OCI-LY1 (cell line): ENCODE data around the gene CRX.
"Not testable (repeated sequence)": the region's sequence is repeated elsewhere in the genome, so short reads cannot be mapped to it uniquely, and the experiment has no call there.

Experiments
- H2AFZ ChIP-seq: fragments of 200-600 bp; sonication (generic), shearing (Covaris generic); 2 replicates; pipeline ENCODE4 v1.6.0; 2014; ENCODE audit warnings: antibody characterized with exemption, mild to moderate bottlenecking, low read length
- H3F3A ChIP-seq: fragments of 200-600 bp; sonication (generic), shearing (Covaris generic); 2 replicates; pipeline ENCODE4 v1.6.0; 2014; ENCODE audit warnings: mild to moderate bottlenecking, antibody characterized with exemption, low read length, moderate library complexity; ENCODE audit not compliant: insufficient read depth
- H3K27ac ChIP-seq: fragments of 200-600 bp; sonication (generic); 2 replicates; pipeline ENCODE4 v1.5.1; 2014; ENCODE audit warnings: low read length, mixed run types, mild to moderate bottlenecking, low read depth; ENCODE audit not compliant: poor library complexity, severe bottlenecking
- H3K27me3 ChIP-seq: fragments of 200-600 bp; sonication (generic); 2 replicates; pipeline ENCODE4 v1.6.0; 2014; ENCODE audit warnings: antibody characterized with exemption, mild to moderate bottlenecking, low read length, moderate library complexity; ENCODE audit not compliant: insufficient read depth
- H3K36me3 ChIP-seq: fragments of 200-600 bp; sonication (generic); 2 replicates; pipeline ENCODE4 v1.6.1; 2014; ENCODE audit warnings: mild to moderate bottlenecking, antibody characterized with exemption, low read length, moderate library complexity, mixed read lengths; ENCODE audit not compliant: insufficient read depth
- H3K4me1 ChIP-seq: fragments of 200-600 bp; sonication (generic); 2 replicates; pipeline ENCODE4 v1.5.1; 2014; ENCODE audit warnings: mild to moderate bottlenecking, low read length, moderate library complexity; ENCODE audit not compliant: insufficient read depth, severe bottlenecking
- H3K4me2 ChIP-seq: fragments of 200-600 bp; sonication (generic), shearing (Covaris generic); 2 replicates; pipeline ENCODE4 v1.6.1; 2014; ENCODE audit warnings: low read length
- H3K4me3 ChIP-seq: fragments of 200-600 bp; sonication (generic); 2 replicates; pipeline ENCODE4 v1.5.1; 2014; ENCODE audit warnings: low read length, low read depth, mild to moderate bottlenecking, mixed read lengths; ENCODE audit not compliant: poor library complexity, severe bottlenecking
- H3K79me2 ChIP-seq: fragments of 200-600 bp; shearing (Covaris generic); 2 replicates; pipeline ENCODE4 v1.6.1; 2016; ENCODE audit warnings: mixed run types, low read length, mixed read lengths; ENCODE audit not compliant: insufficient read depth
- H3K9ac ChIP-seq: fragments of 200-600 bp; sonication (generic), shearing (Covaris generic); 2 replicates; pipeline ENCODE4 v1.6.1; 2014; ENCODE audit warnings: mild to moderate bottlenecking, low read length, mixed read lengths
- H3K9me2 ChIP-seq: fragments of 200-600 bp; sonication (generic), shearing (Covaris generic); 2 replicates; pipeline ENCODE4 v1.6.1; 2014; ENCODE audit warnings: low read depth, mild to moderate bottlenecking, low read length, mixed read lengths
- H3K9me3 ChIP-seq: fragments of 200-600 bp; shearing (Covaris generic); 2 replicates; pipeline ENCODE4 v1.6.1; 2014; ENCODE audit warnings: low read length, mixed read lengths
- H4K20me1 ChIP-seq: fragments of 200-600 bp; sonication (generic), shearing (Covaris generic); 2 replicates; pipeline ENCODE4 v1.6.0; 2016; ENCODE audit warnings: mild to moderate bottlenecking, low read length; ENCODE audit not compliant: insufficient read depth
- CTCF ChIP-seq: fragments of 200-600 bp; sonication (generic), shearing (Covaris generic); IDR thresholded peaks from 2 replicates; pipeline ENCODE4 v1.5.1; 2017; ENCODE audit warnings: mild to moderate bottlenecking, antibody characterized with exemption, low read length, moderate library complexity, mixed read lengths
- EZH2 ChIP-seq: fragments of 200-600 bp; sonication (generic), shearing (Covaris generic); IDR thresholded peaks from 2 replicates; pipeline ENCODE4 v1.8.0; 2017; ENCODE audit warnings: borderline replicate concordance, mixed run types, mild to moderate bottlenecking, antibody characterized with exemption, low read length, moderate library complexity, mixed read lengths

CRX gene

GRCh38 chr19:47865166-47865565 lies 43.4 kb downstream of the CRX start:
- Histone ChIP-seq H3K4me1 (no peaks in the 10 kb centered on the region), H3K9me2 (no peaks in the 10 kb centered on the region), H3K9ac (no peak overlapping the region), H3K4me2 (no peak overlapping the region), H3K27me3 (no peaks in the 10 kb centered on the region), H4K20me1 (no peaks in the 10 kb centered on the region), H3F3A (no peaks in the 10 kb centered on the region), H3K4me3 (no peak overlapping the region), H3K27ac (no peak overlapping the region), H3K36me3 (no peaks in the 10 kb centered on the region), H2AFZ (no peak overlapping the region), H3K79me2 (no peaks in the 10 kb centered on the region), H3K9me3 (no peaks in the 10 kb centered on the region)
- no peak for TF ChIP-seq EZH2
- TF ChIP-seq CTCF, result no peak

- Histone ChIP-seq H3K4me2 (no peak overlapping the region), H3K27me3 (no peaks in the 10 kb centered on the region), H3F3A (no peaks in the 10 kb centered on the region), H3K4me1 (no peaks in the 10 kb centered on the region), H3K27ac (no peak overlapping the region), H3K79me2 (no peaks in the 10 kb centered on the region), H3K4me3 (no peak overlapping the region), H2AFZ (no peak overlapping the region), H3K36me3 (no peaks in the 10 kb centered on the region), H3K9me2 (no peaks in the 10 kb centered on the region), H3K9me3 (no peaks in the 10 kb centered on the region), H4K20me1 (no peaks in the 10 kb centered on the region), H3K9ac (no peak overlapping the region)
- TF ChIP-seq EZH2 (no peak), CTCF (no peak)
Measured at GRCh38 chr19:47878906-47879305, 57.2 kb downstream of the CRX start.

GRCh38 chr19:47879385-47879784 lies 57.6 kb downstream of the CRX start:
- H3K9ac ChIP-seq, H3K4me3 ChIP-seq, H4K20me1 ChIP-seq, H3K36me3 ChIP-seq, H3K4me1 ChIP-seq, H3K4me2 ChIP-seq, H3K79me2 ChIP-seq, H3K9me3 ChIP-seq, H3F3A ChIP-seq, H3K9me2 ChIP-seq, H3K27ac ChIP-seq, H3K27me3 ChIP-seq, H2AFZ ChIP-seq: not testable (repeated sequence)

GRCh38 chr19:47881757-47882156 lies 60.0 kb downstream of the CRX start:
- no peak for TF ChIP-seq CTCF
- no peak for TF ChIP-seq EZH2
- no peak overlapping the region for H2AFZ ChIP-seq
- H4K20me1 ChIP-seq, result no peaks in the 10 kb centered on the region
- no peak overlapping the region for H3K27ac ChIP-seq
- no peaks in the 10 kb centered on the region for H3K9me2 ChIP-seq
- H3F3A ChIP-seq, result no peaks in the 10 kb centered on the region
- no peaks in the 10 kb centered on the region for H3K79me2 ChIP-seq
- H3K4me1 ChIP-seq, result no peaks in the 10 kb centered on the region
- H3K9ac ChIP-seq, result no peak overlapping the region
- H3K27me3 ChIP-seq, result no peaks in the 10 kb centered on the region
- H3K4me2 ChIP-seq, result no peak overlapping the region
- no peak overlapping the region for H3K4me3 ChIP-seq
- no peaks in the 10 kb centered on the region for H3K9me3 ChIP-seq
- no peaks in the 10 kb centered on the region for H3K36me3 ChIP-seq
